Measurements from ENCODE around the gene RBM19.
"Not testable (repeated sequence)": the region's sequence is repeated elsewhere in the genome, so short reads cannot be mapped to it uniquely, and the experiment has no call there.

DNA sequence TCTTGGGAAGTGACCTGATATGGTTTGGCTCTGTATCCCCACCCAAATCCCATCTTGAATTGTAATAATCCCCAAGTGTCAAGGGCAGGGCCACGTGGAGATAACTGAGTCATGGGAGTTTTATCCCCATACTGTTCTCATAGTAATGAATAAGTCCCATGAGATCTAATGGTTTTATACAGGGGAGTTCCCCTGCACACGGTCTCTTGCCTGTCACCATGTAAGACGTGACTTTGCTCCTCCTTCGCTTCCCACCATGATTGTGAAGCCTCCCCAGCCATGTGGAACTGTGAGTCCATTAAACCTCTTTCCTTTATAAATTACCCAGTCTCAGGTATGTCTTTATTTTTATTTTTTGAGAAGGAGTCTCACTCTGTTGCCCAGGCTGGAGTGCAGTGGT is 26.6 kb upstream of the RBM19 start:
- TF ChIP-seq, protein P1, sequence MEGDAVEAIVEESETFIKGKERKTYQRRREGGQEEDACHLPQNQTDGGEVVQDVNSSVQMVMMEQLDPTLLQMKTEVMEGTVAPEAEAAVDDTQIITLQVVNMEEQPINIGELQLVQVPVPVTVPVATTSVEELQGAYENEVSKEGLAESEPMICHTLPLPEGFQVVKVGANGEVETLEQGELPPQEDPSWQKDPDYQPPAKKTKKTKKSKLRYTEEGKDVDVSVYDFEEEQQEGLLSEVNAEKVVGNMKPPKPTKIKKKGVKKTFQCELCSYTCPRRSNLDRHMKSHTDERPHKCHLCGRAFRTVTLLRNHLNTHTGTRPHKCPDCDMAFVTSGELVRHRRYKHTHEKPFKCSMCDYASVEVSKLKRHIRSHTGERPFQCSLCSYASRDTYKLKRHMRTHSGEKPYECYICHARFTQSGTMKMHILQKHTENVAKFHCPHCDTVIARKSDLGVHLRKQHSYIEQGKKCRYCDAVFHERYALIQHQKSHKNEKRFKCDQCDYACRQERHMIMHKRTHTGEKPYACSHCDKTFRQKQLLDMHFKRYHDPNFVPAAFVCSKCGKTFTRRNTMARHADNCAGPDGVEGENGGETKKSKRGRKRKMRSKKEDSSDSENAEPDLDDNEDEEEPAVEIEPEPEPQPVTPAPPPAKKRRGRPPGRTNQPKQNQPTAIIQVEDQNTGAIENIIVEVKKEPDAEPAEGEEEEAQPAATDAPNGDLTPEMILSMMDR (IDR thresholded peaks at IDR 0.05), result not testable (repeated sequence)
- not testable (repeated sequence) for TF ChIP-seq POLR2A (IDR thresholded peaks at IDR 0.05)

Data from uterus (tissue), 2 donors.